Activated naive CD4-positive, alpha-beta T cell (primary cell): Measurements from ENCODE around the gene BMP10.

Experiments
- DNase-seq, 4 experiments: peaks; one replicate each; lab custom pipeline; 2025; lab: John Stamatoyannopoulos, UW

Gene BMP10

GRCh38 chr2:68853035-68853434 lies 18.2 kb downstream of the BMP10 start:
- DNase-seq: no peak

GRCh38 chr2:68850524-68850923 lies 20.7 kb downstream of the BMP10 start:
- no peak for DNase-seq

GRCh38 chr2:68849579-68850030 lies 21.6 kb downstream of the BMP10 start:
- DNase-seq: no peak

GRCh38 chr2:68847751-68848150 lies 23.4 kb downstream of the BMP10 start:
- DNase-seq: no peak

DNA sequence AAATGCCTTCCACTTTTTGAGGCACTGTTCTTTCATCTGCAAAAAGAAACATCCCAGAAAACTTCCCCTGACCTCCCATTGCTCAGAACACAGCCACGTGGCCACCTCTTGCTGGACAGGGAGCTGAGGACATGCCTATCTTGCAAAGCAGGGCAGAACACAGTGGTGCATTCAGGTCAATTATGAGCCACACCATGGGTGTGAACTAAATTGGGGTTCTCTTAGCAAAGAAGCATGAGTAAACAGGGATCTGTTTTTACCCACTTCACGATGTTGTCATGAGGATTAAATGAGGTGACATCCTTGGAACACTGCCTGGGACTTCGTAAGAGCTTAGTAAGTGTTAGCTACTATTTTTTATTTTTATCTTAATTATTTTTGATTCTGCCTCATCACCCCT lies 25.1 kb downstream of the BMP10 start:
- DNase-seq: no peak

GRCh38 chr2:68845043-68845442 lies 26.2 kb downstream of the BMP10 start:
- no peak for DNase-seq

DNA sequence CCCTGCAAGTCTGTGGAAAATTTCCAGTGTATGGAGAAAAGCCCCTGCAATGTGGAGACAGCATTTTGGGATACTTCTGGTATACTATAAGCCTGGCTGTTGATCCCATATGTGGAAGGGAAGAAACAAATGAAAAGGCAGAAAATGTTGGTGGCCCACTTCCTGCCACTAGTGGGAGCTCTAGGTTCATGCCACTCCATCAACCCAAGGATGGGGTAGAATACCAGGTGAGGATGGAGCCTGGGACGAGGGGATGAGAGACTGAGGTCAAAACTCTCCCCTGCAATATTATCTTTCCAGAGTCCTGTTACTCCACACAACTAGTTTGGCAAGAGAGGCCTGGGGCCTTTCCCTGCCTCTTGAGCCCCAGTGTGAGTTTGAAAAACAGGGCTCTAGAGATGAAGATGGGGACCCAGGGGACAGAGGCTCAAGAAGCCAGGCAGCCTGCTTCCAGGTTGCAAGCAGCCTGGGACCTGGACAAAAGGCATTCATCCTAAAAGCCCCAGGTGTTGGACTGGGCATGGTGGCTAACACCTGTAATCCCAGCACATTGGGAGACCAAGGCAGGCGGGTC lies 31.9 kb downstream of the BMP10 start:
- DNase-seq: no peak

DNA sequence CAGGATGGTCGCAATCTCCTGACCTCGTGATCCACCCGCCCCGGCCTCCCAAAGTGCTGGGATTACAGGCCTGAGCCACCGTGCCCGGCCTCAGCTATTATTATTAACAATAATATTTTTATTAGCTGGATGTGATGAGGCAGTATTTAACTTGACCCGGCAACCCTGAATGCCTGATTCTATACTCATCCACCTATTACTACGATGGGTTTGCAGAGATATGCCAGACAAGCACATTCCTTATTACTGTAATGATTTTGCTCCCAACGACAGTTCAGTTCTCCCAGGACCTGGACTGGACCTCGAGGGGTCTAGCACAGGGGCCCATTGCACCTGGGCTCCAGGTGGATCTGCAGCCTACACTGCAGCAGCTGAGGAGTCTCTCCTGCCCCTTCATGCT lies 32.6 kb downstream of the BMP10 start:
- DNase-seq: no peak

GRCh38 chr2:68837861-68838341 lies 33.3 kb downstream of the BMP10 start:
- no peak for DNase-seq

DNA sequence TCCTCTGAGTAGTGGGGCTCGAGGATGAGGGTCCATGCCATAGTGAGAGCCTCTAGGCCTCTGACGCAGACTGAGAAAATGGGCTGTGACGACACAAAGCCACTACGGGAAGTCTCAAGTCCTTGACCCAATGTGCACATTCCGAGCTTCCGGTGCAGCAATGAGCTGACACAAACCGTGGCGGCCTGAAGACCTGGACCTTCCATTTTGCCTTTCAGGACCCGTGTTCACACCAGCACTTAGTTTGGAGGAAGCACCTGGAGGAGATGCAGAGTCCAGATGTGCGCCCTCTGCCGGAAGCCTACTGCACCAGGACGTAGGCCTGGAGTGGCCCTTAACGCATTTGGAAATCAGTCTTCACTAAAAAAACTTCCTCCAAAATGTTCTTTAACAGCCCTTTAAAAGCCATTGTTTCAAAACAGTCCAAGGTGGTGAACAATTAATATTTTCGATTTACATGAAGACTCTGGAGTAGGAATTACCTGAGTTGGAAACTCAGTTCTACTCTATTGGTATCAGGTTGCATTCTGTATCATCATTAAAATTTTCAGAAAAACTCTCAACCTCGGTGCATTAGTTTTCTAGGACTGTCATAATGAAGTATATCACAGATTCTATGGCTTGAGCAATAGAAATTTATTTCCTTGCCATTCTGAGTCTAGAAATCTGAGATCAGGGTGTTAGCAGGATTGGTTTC lies 33.9 kb downstream of the BMP10 start:
- peak; percentile 26 to 68 (median 56) for DNase-seq

- DNase-seq: no peak
These were observed 35.6 kb downstream of the BMP10 start for GRCh38 chr2:68835621-68836020.

DNA sequence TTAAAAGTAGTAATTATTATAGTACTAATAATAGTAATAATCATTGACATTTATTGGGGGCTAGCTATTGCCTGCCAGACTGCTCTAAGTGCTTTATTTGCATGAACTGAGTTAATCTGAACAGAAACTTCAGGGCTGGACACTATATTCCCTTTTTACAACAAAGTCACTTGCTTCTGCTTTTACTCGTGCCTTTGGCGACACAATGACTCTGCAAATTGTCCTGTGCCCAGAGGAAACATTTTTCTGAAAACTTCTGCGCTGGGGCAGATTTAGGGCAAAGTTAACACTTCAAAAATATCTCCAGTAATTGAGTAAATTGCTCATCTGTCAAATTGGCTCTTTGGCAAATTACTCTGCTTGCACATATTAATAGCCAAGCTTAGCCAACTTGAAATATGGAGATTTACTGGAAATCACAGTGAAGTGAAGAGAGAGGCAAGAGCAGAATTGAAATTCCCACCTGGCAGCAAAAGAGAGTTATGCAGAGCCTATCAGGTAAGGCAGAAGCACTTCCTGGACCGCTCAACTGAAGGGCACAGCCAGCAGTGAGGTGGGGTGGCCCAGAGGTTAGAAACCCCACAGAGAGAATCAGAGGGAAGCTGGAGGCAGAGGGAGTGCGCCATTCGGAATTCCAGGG lies 36.3 kb downstream of the BMP10 start:
- no peak for DNase-seq

- DNase-seq: no peak
These were observed 38.0 kb downstream of the BMP10 start for GRCh38 chr2:68833162-68833561.

DNA sequence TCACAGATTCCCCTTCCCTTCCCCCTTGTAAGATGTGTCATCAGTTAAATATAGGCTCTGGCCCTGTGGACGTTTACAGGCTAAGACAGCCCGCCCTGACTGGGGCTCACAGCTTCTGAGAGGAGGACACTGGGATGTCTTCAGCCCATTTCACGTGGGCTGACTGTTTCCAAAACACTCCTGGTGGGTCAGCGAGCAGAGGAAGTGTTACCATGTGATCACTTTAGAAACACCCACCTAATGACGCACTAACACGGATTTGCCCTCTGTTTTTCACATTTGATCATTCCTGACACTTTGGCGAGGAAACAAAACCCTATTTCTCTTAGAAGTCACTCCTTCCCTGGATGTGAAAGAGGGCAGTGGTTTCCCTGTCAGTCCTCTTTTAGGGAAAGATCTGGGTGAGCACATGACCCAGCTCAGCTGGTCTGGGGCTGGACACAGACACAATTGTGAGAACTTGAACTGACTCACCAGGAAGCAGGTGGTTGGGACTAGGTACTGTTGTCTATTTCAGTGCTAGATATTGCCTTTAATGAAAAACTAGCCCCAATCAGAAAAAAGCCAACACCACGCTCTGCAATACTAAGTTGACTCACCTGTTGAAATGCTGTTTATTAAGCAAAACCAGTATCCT lies 38.8 kb downstream of the BMP10 start:
- DNase-seq: peak in 1 of 4 experiments; percentile 5

DNA sequence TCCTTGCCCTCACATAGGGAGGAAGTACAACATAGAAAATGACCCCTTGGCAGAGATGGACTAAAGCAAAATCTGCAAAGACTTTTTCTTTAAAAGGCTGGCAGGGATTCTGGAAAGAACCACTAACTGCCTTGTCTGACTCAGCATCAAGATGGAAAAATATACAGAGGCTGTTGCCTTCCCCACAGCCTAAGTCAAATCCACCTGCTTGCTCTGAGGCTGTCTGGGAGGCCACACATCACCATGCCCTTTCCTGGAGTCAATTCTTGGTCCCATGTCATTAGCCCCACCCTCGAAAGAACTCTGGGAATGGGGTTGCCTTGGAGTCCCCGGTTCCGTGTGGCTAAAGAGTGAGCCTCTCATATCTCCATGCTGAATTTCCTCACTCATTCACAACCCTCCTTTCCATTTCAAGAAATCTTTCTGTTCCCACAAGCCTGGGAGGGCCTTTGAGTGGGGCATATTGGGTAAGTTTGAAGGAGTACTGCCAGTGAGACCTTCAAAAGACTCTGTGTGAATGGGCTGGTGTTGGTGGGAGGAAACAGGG lies 39.4 kb downstream of the BMP10 start:
- no peak for DNase-seq

DNA sequence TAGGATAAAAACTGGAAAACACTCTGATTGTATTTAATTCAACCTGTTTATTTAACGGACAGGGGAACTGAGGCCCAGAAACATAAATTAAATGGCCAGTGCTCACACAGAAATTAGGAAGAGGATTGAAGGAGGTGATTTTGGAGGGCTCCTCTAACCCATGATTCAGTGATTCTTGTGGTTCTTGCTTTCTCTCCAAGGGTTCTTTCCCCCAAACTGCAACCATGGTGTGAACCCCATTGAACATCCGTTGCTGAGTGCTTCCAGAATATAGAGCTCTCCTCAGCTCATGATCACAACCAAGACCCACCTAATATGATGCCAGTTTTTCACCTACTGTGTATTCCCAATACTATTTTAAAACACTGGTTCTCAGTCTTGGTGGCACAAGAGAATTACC lies 41.4 kb downstream of the BMP10 start:
- DNase-seq: no peak

GRCh38 chr2:68828887-68829708 lies 42.1 kb downstream of the BMP10 start:
- peak in 2 of 4 experiments; percentile 44 to 52 for DNase-seq

GRCh38 chr2:68827666-68828065 lies 43.5 kb downstream of the BMP10 start:
- no peak for DNase-seq

DNA sequence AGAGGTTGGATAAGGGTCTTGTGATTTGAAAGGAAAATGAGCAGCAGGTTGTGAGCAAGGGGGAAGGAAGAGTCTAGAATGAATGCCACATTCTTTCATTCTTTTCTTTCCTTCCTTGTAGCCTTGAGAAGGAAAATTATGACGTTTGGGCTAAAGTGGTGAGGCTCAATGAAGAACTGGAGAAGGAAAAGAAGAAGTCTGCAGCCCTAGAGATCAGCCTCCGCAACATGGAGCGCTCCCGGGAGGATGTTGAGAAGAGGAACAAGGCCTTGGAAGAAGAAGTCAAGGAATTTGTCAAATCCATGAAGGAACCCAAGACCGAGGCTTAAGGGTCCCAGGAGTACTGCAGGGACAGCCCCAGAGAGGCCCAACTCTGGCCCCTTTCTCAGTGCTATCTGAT lies 45.3 kb downstream of the BMP10 start:
- DNase-seq: no peak

- DNase-seq: no peak
These were observed 46.4 kb downstream of the BMP10 start for GRCh38 chr2:68824831-68825230.

GRCh38 chr2:68822207-68822872 lies 48.9 kb downstream of the BMP10 start:
- DNase-seq: no peak
